WTC11 (cell line): ENCODE measurements around the gene KRT8.

Source experiments
- MYBL2 ChIP-seq: sonication (generic); formaldehyde crosslinking; IDR thresholded peaks from 2 replicates; pipeline ENCODE4 v1.8.1; 2023; ENCODE audit warnings: mild to moderate bottlenecking, moderate library complexity, missing genetic modification reagents
- TCF7 ChIP-seq: sonication (generic); formaldehyde crosslinking; IDR thresholded peaks from 2 replicates; pipeline ENCODE4 v1.8.0; 2022; ENCODE audit warnings: mild to moderate bottlenecking, low read depth, missing genetic modification reagents, moderate library complexity
- ZNF416 ChIP-seq: fragments of 250-450 bp; sonication (Bioruptor Pico); IDR thresholded peaks from 2 replicates; pipeline ENCODE4 v1.9.0; 2021; ENCODE audit warnings: mild to moderate bottlenecking, inconsistent platforms
- ZNF423 ChIP-seq: fragments of 250-450 bp; sonication (Bioruptor Pico); IDR thresholded peaks from 2 replicates; pipeline ENCODE4 v2.1.2; 2022; ENCODE audit warnings: mild to moderate bottlenecking, moderate library complexity
- TF ChIP-seq, protein P1 (sequence below): sonication (generic); formaldehyde crosslinking; IDR thresholded peaks from 2 replicates; pipeline ENCODE4 v1.8.0; 2022; ENCODE audit warnings: mild to moderate bottlenecking, missing genetic modification reagents
- TF ChIP-seq, protein P2 (sequence below): fragments of 200-600 bp; IDR thresholded peaks from 2 replicates; pipeline ENCODE4 v1.8.0; 2022; ENCODE audit warnings: antibody characterized with exemption
- TF ChIP-seq, protein P3 (sequence below): sonication (generic); formaldehyde crosslinking; conservative IDR thresholded peaks from 2 replicates; pipeline ENCODE4 v1.8.1; 2022; ENCODE audit warnings: mild to moderate bottlenecking, missing genetic modification reagents

DNA sequence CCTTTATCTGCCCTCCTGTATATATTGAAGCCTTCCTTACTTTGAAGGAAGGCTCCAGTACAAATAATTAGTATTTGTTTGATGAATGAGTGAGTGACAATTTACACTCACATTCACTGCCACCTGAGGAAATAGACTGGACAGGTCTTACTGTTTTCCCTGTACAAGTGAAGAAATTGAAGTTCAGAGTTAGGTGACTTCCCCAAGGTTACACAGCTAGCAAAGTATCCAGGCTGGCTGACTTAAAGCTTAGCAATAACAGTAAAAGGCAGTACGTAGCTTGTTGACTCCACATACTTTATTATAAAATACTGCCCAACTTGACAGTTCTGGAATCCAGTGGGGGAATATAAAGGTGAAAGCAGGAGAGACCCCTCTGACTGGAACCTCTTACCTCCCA is 41.5 kb upstream of the KRT8 start:
- TF ChIP-seq TCF7 (CRISPR knock-in tag) = no peak
- TF ChIP-seq, protein P1, sequence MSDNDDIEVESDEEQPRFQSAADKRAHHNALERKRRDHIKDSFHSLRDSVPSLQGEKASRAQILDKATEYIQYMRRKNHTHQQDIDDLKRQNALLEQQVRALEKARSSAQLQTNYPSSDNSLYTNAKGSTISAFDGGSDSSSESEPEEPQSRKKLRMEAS (CRISPR knock-in tag) = no peak
- TF ChIP-seq, protein P2, sequence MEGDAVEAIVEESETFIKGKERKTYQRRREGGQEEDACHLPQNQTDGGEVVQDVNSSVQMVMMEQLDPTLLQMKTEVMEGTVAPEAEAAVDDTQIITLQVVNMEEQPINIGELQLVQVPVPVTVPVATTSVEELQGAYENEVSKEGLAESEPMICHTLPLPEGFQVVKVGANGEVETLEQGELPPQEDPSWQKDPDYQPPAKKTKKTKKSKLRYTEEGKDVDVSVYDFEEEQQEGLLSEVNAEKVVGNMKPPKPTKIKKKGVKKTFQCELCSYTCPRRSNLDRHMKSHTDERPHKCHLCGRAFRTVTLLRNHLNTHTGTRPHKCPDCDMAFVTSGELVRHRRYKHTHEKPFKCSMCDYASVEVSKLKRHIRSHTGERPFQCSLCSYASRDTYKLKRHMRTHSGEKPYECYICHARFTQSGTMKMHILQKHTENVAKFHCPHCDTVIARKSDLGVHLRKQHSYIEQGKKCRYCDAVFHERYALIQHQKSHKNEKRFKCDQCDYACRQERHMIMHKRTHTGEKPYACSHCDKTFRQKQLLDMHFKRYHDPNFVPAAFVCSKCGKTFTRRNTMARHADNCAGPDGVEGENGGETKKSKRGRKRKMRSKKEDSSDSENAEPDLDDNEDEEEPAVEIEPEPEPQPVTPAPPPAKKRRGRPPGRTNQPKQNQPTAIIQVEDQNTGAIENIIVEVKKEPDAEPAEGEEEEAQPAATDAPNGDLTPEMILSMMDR = no peak
- TF ChIP-seq ZNF423 = no peak
- TF ChIP-seq ZNF416 (CRISPR knock-in tag) = no peak
- TF ChIP-seq, protein P3, sequence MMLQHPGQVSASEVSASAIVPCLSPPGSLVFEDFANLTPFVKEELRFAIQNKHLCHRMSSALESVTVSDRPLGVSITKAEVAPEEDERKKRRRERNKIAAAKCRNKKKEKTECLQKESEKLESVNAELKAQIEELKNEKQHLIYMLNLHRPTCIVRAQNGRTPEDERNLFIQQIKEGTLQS (CRISPR knock-in tag) = no peak
- no peak for TF ChIP-seq MYBL2 (CRISPR knock-in tag)
